Measurements from ENCODE around the gene RER1.

RER1 gene

DNA sequence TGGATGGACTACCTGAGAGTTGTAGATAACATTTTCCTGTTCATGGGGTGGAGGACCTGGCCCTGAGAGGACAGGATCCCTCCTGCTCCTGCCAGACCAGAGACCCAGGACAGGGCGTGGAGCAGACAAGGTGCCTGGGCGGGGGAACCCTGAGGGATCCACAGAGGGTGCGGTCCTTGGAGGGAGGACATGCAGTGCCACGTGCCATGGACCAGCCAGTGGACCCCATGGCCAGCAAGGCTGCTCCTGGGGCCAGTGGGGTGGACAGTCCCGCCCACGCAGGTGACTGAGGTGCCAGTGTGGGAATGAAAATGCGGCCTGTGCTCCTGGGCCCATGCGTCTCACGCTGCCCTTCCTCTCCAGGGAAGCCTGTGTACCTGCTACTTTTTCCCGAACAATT lies 3.6 kb downstream of the RER1 start:
- H3K36me3 ChIP-seq (ENCODE audit: insufficient read depth, low read length): peaks cover 68% of the 10 kb centered on the region
- H3K79me2 ChIP-seq (ENCODE audit: insufficient read depth, low read length): peaks cover 63% of the 10 kb centered on the region
- H4K20me1 ChIP-seq (ENCODE audit: insufficient read depth, low read length): peaks cover 43% of the 10 kb centered on the region

DNA sequence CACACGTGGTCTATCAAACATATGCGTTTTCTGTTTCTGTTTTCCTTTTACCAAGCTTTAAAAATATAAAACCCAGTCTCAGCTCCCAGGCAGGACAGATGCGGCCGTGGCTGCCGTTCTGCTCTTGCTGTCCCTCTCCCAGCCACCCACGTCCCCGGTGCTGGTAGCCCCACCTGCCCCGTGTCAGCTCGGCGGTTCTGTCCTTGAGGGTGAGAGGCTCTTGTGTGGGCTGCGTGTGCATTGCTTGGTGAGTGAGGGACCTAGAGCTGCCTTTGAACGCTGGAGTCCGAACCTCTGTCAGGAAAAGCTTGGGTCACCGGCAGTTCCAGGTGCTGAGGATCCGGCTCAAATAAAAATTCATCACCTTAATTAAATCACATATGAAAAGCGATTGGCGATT lies 4.4 kb downstream of the RER1 start:
- H3K27ac ChIP-seq (ENCODE audit: low read length): no peak overlapping the region
- ATAC-seq (ENCODE audit: insufficient read depth, low read depth): no peak

More for the DNA sequence above, 3.6 kb downstream of the RER1 start:
- no peaks in the 10 kb centered on the region for H3K9me3 ChIP-seq (ENCODE audit: insufficient read depth, low read length, severe bottlenecking)
- H2AFZ ChIP-seq (ENCODE audit: low read depth, low read length): no peak overlapping the region
- DNase-seq: no peak
- H3K4me3 ChIP-seq (ENCODE audit: low read depth in 1 of 2, low read length in 2 of 2): no peak overlapping the region
- TF ChIP-seq EZH2 (IDR thresholded peaks at IDR 0.05; ENCODE audit: borderline replicate concordance, low read depth, low read length, severe bottlenecking): no peak
- TF ChIP-seq, protein P1, sequence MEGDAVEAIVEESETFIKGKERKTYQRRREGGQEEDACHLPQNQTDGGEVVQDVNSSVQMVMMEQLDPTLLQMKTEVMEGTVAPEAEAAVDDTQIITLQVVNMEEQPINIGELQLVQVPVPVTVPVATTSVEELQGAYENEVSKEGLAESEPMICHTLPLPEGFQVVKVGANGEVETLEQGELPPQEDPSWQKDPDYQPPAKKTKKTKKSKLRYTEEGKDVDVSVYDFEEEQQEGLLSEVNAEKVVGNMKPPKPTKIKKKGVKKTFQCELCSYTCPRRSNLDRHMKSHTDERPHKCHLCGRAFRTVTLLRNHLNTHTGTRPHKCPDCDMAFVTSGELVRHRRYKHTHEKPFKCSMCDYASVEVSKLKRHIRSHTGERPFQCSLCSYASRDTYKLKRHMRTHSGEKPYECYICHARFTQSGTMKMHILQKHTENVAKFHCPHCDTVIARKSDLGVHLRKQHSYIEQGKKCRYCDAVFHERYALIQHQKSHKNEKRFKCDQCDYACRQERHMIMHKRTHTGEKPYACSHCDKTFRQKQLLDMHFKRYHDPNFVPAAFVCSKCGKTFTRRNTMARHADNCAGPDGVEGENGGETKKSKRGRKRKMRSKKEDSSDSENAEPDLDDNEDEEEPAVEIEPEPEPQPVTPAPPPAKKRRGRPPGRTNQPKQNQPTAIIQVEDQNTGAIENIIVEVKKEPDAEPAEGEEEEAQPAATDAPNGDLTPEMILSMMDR (IDR thresholded peaks at IDR 0.05; ENCODE audit: borderline replicate concordance, extremely low read depth, low read length, poor library complexity, severe bottlenecking): no peak
- H3K9ac ChIP-seq (ENCODE audit: low read depth, low read length): no peak overlapping the region
- H3K27me3 ChIP-seq (ENCODE audit: insufficient read depth, low read length, poor library complexity): no peaks in the 10 kb centered on the region
- H3K4me1 ChIP-seq (ENCODE audit: insufficient read depth, low read length): peaks cover 27% of the 10 kb centered on the region
- no peak for ATAC-seq (ENCODE audit: insufficient read depth, low read depth)
- H3K4me2 ChIP-seq (ENCODE audit: insufficient read depth, low read length): no peak overlapping the region
- no peak overlapping the region for H3K27ac ChIP-seq (ENCODE audit: low read length)

DNA sequence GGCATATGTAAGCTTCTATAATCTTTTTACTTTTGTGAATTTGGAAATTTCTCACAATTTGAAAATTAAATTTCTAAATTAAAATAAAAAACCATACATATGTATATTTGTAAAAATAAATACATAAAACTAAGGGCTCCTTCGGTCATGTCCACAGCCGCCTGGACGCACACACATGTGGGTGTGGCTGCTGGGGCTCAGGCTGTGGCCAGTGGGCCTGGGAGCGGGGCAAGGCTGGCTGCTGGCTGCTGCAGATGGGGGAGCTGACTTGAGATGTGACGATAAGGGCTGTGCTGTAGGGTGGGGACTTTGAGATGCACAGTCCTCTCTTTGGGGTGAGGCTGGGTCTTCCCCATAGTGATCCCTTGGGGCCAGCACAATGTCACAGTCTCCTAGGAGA lies 4.8 kb downstream of the RER1 start:
- H3K4me3 ChIP-seq (ENCODE audit: low read depth in 1 of 2, low read length in 2 of 2): no peak overlapping the region
- H3K9me3 ChIP-seq (ENCODE audit: insufficient read depth, low read length, severe bottlenecking): no peaks in the 10 kb centered on the region
- H4K20me1 ChIP-seq (ENCODE audit: insufficient read depth, low read length): peaks cover 50% of the 10 kb centered on the region
- peaks cover 52% of the 10 kb centered on the region for H3K79me2 ChIP-seq (ENCODE audit: insufficient read depth, low read length)
- no peak overlapping the region for H3K9ac ChIP-seq (ENCODE audit: low read depth, low read length)
- peaks cover 78% of the 10 kb centered on the region for H3K36me3 ChIP-seq (ENCODE audit: insufficient read depth, low read length)
- DNase-seq (no peak), ATAC-seq (ENCODE audit: insufficient read depth, low read depth) (no peak)
- H3K27me3 ChIP-seq (ENCODE audit: insufficient read depth, low read length, poor library complexity): no peaks in the 10 kb centered on the region
- TF ChIP-seq, protein P1 (IDR thresholded peaks at IDR 0.05; ENCODE audit: borderline replicate concordance, extremely low read depth, low read length, poor library complexity, severe bottlenecking): no peak
- no peak for TF ChIP-seq EZH2 (IDR thresholded peaks at IDR 0.05; ENCODE audit: borderline replicate concordance, low read depth, low read length, severe bottlenecking)
- H2AFZ ChIP-seq (ENCODE audit: low read depth, low read length): no peak overlapping the region
- H3K4me1 ChIP-seq (ENCODE audit: insufficient read depth, low read length): peaks cover 19% of the 10 kb centered on the region
- H3K27ac ChIP-seq (ENCODE audit: low read length): no peak overlapping the region
- no peak overlapping the region for H3K4me2 ChIP-seq (ENCODE audit: insufficient read depth, low read length)

More for the DNA sequence above, 4.4 kb downstream of the RER1 start:
- Histone ChIP-seq H2AFZ (ENCODE audit: low read depth, low read length) (no peak overlapping the region), H4K20me1 (ENCODE audit: insufficient read depth, low read length) (peaks cover 48% of the 10 kb centered on the region), H3K4me1 (ENCODE audit: insufficient read depth, low read length) (peaks cover 19% of the 10 kb centered on the region), H3K4me3 (ENCODE audit: low read depth in 1 of 2, low read length in 2 of 2) (no peak overlapping the region), H3K27me3 (ENCODE audit: insufficient read depth, low read length, poor library complexity) (no peaks in the 10 kb centered on the region), H3K79me2 (ENCODE audit: insufficient read depth, low read length) (peaks cover 54% of the 10 kb centered on the region), H3K36me3 (ENCODE audit: insufficient read depth, low read length) (peaks cover 76% of the 10 kb centered on the region), H3K9me3 (ENCODE audit: insufficient read depth, low read length, severe bottlenecking) (no peaks in the 10 kb centered on the region), H3K9ac (ENCODE audit: low read depth, low read length) (no peak overlapping the region), H3K4me2 (ENCODE audit: insufficient read depth, low read length) (no peak overlapping the region)
- TF ChIP-seq, protein P1 (IDR thresholded peaks at IDR 0.05; ENCODE audit: borderline replicate concordance, extremely low read depth, low read length, poor library complexity, severe bottlenecking): no peak
- TF ChIP-seq EZH2 (IDR thresholded peaks at IDR 0.05; ENCODE audit: borderline replicate concordance, low read depth, low read length, severe bottlenecking): no peak
- no peak for DNase-seq
